SK-N-SH (cell line): ENCODE data around the gene ING5. TPM values are rescaled to one million over a fixed set of nuclear protein-coding genes. Genes with fewer than 3 reads are reported as not detected.

Experiments
- CTCF ChIA-PET: fragments of 300-600, 350-600 bp; formaldehyde crosslinking; extraction: SDS; loops from one replicate; lab custom pipeline; 2021; lab: Yijun Ruan, JAX
- POLR2A ChIA-PET: fragments of 350-600 bp; sonication (Branson Sonifier 250); formaldehyde crosslinking; extraction: SDS; loops from one replicate; lab custom pipeline; 2020; ENCODE audit warnings: antibody characterized with exemption, inconsistent platforms; lab: Yijun Ruan, JAX
- DNase-seq: peaks from one replicate; pipeline ENCODE4 v3.0.0; 2012
- H2AFZ ChIP-seq: fragments of 200-600 bp; sonication (generic); 2 replicates; pipeline ENCODE4 v1.8.1; 2016; ENCODE audit warnings: antibody characterized with exemption, mild to moderate bottlenecking, low read depth
- H3F3A ChIP-seq: fragments of 200-600 bp; sonication (generic); replicated peaks from 2 replicates; pipeline ENCODE3; 2016; ENCODE audit warnings: antibody characterized with exemption, mild to moderate bottlenecking; ENCODE audit not compliant: insufficient read depth
- H3K27ac ChIP-seq, 2 experiments: fragments of 200-500 bp in 1 of 2; fragments of 200-600 bp in 1 of 2; sonication (Bioruptor generic) in 1 of 2; sonication (generic), shearing (Covaris generic) in 1 of 2; 2 replicates each; pipeline versions ENCODE4 v1.5.1 to v1.6.1; 2014 to 2016; ENCODE audit warnings: low read depth in 2 of 2, inconsistent platforms in 1 of 2, low read length in 1 of 2, mild to moderate bottlenecking in 1 of 2, mixed read lengths in 1 of 2
- H3K27me3 ChIP-seq: fragments of 200-600 bp; sonication (generic), shearing (Covaris generic); 2 replicates; pipeline ENCODE4 v1.6.1; 2016; ENCODE audit warnings: mixed run types; ENCODE audit not compliant: insufficient read depth
- H3K36me3 ChIP-seq, 2 experiments: fragments of 200-500 bp in 1 of 2; fragments of 200-600 bp in 1 of 2; sonication (Bioruptor generic) in 1 of 2; sonication (generic) in 1 of 2; replicated peaks in 1 of 2; 2 replicates each; pipeline versions ENCODE3 to v1.5.1; 2014 to 2016; ENCODE audit warnings: low read length in 1 of 2, mild to moderate bottlenecking in 1 of 2; ENCODE audit not compliant: insufficient read depth in 2 of 2, control insufficient read depth in 1 of 2
- H3K4me1 ChIP-seq, 2 experiments: fragments of 200-500 bp in 1 of 2; fragments of 200-600 bp in 1 of 2; sonication (Bioruptor generic) in 1 of 2; sonication (generic), shearing (Covaris generic) in 1 of 2; 2 replicates each; pipeline versions ENCODE4 v1.5.1 to v1.6.1; 2014 to 2016; ENCODE audit warnings: low read depth in 1 of 2, low read length in 1 of 2, mixed run types in 1 of 2; ENCODE audit not compliant: insufficient read depth in 2 of 2, control insufficient read depth in 1 of 2
- H3K4me2 ChIP-seq: fragments of 200-600 bp; sonication (generic), shearing (Covaris generic); 2 replicates; pipeline ENCODE4 v1.6.1; 2017; ENCODE audit warnings: mixed run types
- H3K4me3 ChIP-seq, 2 experiments: fragments of 200-500 bp in 1 of 2; fragments of 200-600 bp in 1 of 2; sonication (Bioruptor generic) in 1 of 2; sonication (generic), shearing (Covaris generic) in 1 of 2; 2 replicates each; pipeline versions ENCODE4 v1.5.1 to v1.8.1; 2014 to 2016; ENCODE audit warnings: low read depth in 2 of 2, inconsistent platforms in 1 of 2, low read length in 1 of 2, mild to moderate bottlenecking in 1 of 2, mixed read lengths in 1 of 2, moderate library complexity in 1 of 2
- H3K79me2 ChIP-seq: fragments of 200-600 bp; sonication (generic); 2 replicates; pipeline ENCODE4 v1.8.1; 2017; ENCODE audit warnings: mild to moderate bottlenecking; ENCODE audit not compliant: insufficient read depth
- H3K9ac ChIP-seq: fragments of 200-600 bp; sonication (generic); 2 replicates; pipeline ENCODE4 v1.6.1; 2017; ENCODE audit warnings: mixed run types
- H3K9me2 ChIP-seq: fragments of 200-600 bp; sonication (generic); 2 replicates; pipeline ENCODE4 v1.6.1; 2017; ENCODE audit warnings: mixed run types
- H3K9me3 ChIP-seq: fragments of 200-600 bp; sonication (generic); 2 replicates; pipeline ENCODE4 v1.6.1; 2017; ENCODE audit warnings: mixed run types, mild to moderate bottlenecking, moderate library complexity
- H4K20me1 ChIP-seq: fragments of 200-600 bp; sonication (generic); 2 replicates; pipeline ENCODE4 v1.6.1; 2017; ENCODE audit warnings: mild to moderate bottlenecking, mixed run types; ENCODE audit not compliant: insufficient read depth
- CHD2 ChIP-seq: fragments of 150-350 bp; IDR thresholded peaks from 2 replicates; pipeline ENCODE4 v1.6.1; 2018; ENCODE audit warnings: low read length; ENCODE audit not compliant: partially characterized antibody
- CTCF ChIP-seq: fragments of 200-600 bp; sonication (generic); IDR thresholded peaks from 2 replicates; pipeline ENCODE4 v1.6.1; 2017; ENCODE audit warnings: antibody characterized with exemption, mild to moderate bottlenecking, moderate library complexity
- EP300 ChIP-seq, 2 experiments: IDR thresholded peaks; 2 replicates each; pipeline versions ENCODE4 v1.4.0 to v1.6.1; 2012; ENCODE audit warnings: borderline replicate concordance in 1 of 2, low read depth in 1 of 2, low read length in 1 of 2
- FOXM1 ChIP-seq: IDR thresholded peaks from 2 replicates; pipeline ENCODE4 v1.4.0; 2012; ENCODE audit warnings: low read depth, mild to moderate bottlenecking
- GABPA ChIP-seq: IDR thresholded peaks from 2 replicates; pipeline ENCODE4 v1.4.0; 2012; ENCODE audit warnings: low read depth, mild to moderate bottlenecking
- IRF3 ChIP-seq: fragments of 150-350 bp; IDR thresholded peaks from 2 replicates; pipeline ENCODE4 v1.6.1; 2016; ENCODE audit warnings: mild to moderate bottlenecking, low read depth, low read length
- JUND ChIP-seq: IDR thresholded peaks from 2 replicates; pipeline ENCODE4 v1.4.0; 2012
- MAX ChIP-seq: IDR thresholded peaks from 2 replicates; pipeline ENCODE4 v1.4.0; 2012; ENCODE audit warnings: low read depth
- MXI1 ChIP-seq: IDR thresholded peaks from 2 replicates; pipeline ENCODE4 v1.6.1; 2012; ENCODE audit warnings: mild to moderate bottlenecking, low read depth, low read length, improper control_type of control experiment
- NFIC ChIP-seq: IDR thresholded peaks from 2 replicates; pipeline ENCODE4 v1.4.0; 2012; ENCODE audit warnings: borderline replicate concordance
- NRF1 ChIP-seq: IDR thresholded peaks from 2 replicates; pipeline ENCODE4 v1.6.1; 2012; ENCODE audit warnings: low read depth, mild to moderate bottlenecking, low read length
- PBX3 ChIP-seq: IDR thresholded peaks from 2 replicates; pipeline ENCODE4; 2012
- POLR2AphosphoS5 ChIP-seq: IDR thresholded peaks from 2 replicates; pipeline ENCODE4 v1.6.1; 2012; ENCODE audit warnings: low read depth, low read length
- TAF1 ChIP-seq: IDR thresholded peaks from 2 replicates; pipeline ENCODE4 v1.6.1; 2012; ENCODE audit warnings: low read depth, mild to moderate bottlenecking, low read length, moderate library complexity, borderline replicate concordance
- TCF12 ChIP-seq: IDR thresholded peaks from 2 replicates; pipeline ENCODE4 v1.4.0; 2012
- YY1 ChIP-seq: IDR thresholded peaks from 2 replicates; pipeline ENCODE4 v1.4.0; 2012; ENCODE audit warnings: low read depth, mild to moderate bottlenecking
- ZBTB33 ChIP-seq: IDR thresholded peaks from 2 replicates; pipeline ENCODE4 v1.4.0; 2012; ENCODE audit warnings: low read depth, borderline replicate concordance
- WGBS: methylation state at CpG from one replicate; pipeline ENCODE4 v1.1.6; 2017; ENCODE audit warnings: low lambda C conversion rate; 5-methylcytosine and 5-hydroxymethylcytosine counted together
- polyA plus RNA-seq, 3 experiments: library from polyadenylated mRNA; depleted of rRNA; stranded (reverse); fragments of >200 nt; gene quantifications; 2 replicates each; pipeline ENCODE4 v1.2.3, GENCODE V29; 2012

ING5 gene
- polyA plus RNA-seq, 1 of the 3 experiments (the other 2 are of a cell fraction), result 56.3 TPM

GRCh38 chr2:241739177-241739576 lies 37.3 kb downstream of the ING5 start:
- Histone ChIP-seq H3K9me2 (no peaks in the 10 kb centered on the region), H3K9me3 (no peaks in the 10 kb centered on the region), H3K27me3 (no peaks in the 10 kb centered on the region), H3K4me1 (peaks cover 0 to 2% of the 10 kb centered on the region in 2 experiments; a peak in 1 of 4 replicates), H4K20me1 (peaks cover 35% of the 10 kb centered on the region), H3K36me3 (peaks cover 5 to 11% of the 10 kb centered on the region in 2 experiments), H3K27ac (no peak overlapping the region), H3K4me3 (no peak overlapping the region), H2AFZ (no peak overlapping the region), H3K79me2 (peaks cover 43% of the 10 kb centered on the region; the same call in 1 of the 2 replicates), H3K9ac (no peak overlapping the region), H3F3A (no peaks in the 10 kb centered on the region), H3K4me2 (no peak overlapping the region)
- WGBS, result 96% methylated on average over 9 of the region's 15 CpGs
- DNase-seq, result no peak
- CTCF ChIA-PET, result interaction anchor here (1.0 to 2.1 kb wide), 2 partner anchors 36 to 140 kb away, joined by 3 to 7 read pairs; no protein-coding TSS in a partner anchor
- TF ChIP-seq IRF3 (no peak), JUND (no peak), EP300 (IDR thresholded peaks at IDR 0.05; ENCODE audit: borderline replicate concordance in 1 of 2, low read depth in 1 of 2, low read length in 1 of 2) (no peak), GABPA (no peak), CHD2 (no peak), FOXM1 (no peak), MXI1 (no peak), TAF1 (no peak)
- POLR2A ChIA-PET, result no interaction called here

- Histone ChIP-seq H3K9me3 (no peaks in the 10 kb centered on the region), H3K9me2 (no peaks in the 10 kb centered on the region), H3K9ac (no peak overlapping the region), H3F3A (no peaks in the 10 kb centered on the region), H3K36me3 (peaks cover 10 to 16% of the 10 kb centered on the region in 2 experiments), H2AFZ (no peak overlapping the region), H3K4me3 (no peak overlapping the region), H3K79me2 (peaks cover 43% of the 10 kb centered on the region; the same call in 1 of the 2 replicates), H3K27me3 (no peaks in the 10 kb centered on the region), H3K4me2 (no peak overlapping the region), H4K20me1 (peaks cover 35% of the 10 kb centered on the region), H3K4me1 (peaks cover 0 to 2% of the 10 kb centered on the region in 2 experiments; a peak in 1 of 4 replicates), H3K27ac (no peak overlapping the region)
- TF ChIP-seq NFIC (no peak), CTCF (no peak), MAX (no peak), PBX3 (no peak), POLR2AphosphoS5 (no peak), YY1 (no peak), ZBTB33 (no peak), MXI1 (no peak), TCF12 (no peak), TAF1 (no peak), CHD2 (no peak), FOXM1 (no peak), NRF1 (no peak)
- ChIA-PET POLR2A (no interaction called here), CTCF (interaction anchor here (1.0 to 2.1 kb wide), 2 partner anchors 36 to 139 kb away, joined by 3 to 7 read pairs; no protein-coding TSS in a partner anchor)
- WGBS, result 88% methylated on average over 8 of the region's 12 CpGs
- no peak for DNase-seq
Observed at GRCh38 chr2:241739651-241740050, 37.8 kb downstream of the ING5 start.
